ENCODE data around the gene LMF1.

The LMF1 gene

GRCh38 chr16:1008085-1008484 lies 37.3 kb upstream of the LMF1 start:
- peaks cover 22% of the 10 kb centered on the region for H3K4me1 Mint-ChIP-seq
- no peaks in the 10 kb centered on the region for H3K9me3 Mint-ChIP-seq
- peaks cover 84% of the 10 kb centered on the region for H3K27me3 Mint-ChIP-seq
- no peak overlapping the region for H3K4me3 Mint-ChIP-seq
- ATAC-seq = no peak
- H3K36me3 Mint-ChIP-seq = no peaks in the 10 kb centered on the region
- no peak overlapping the region for H3K27ac Mint-ChIP-seq

- Mint-ChIP-seq H3K4me1 (peaks cover 22% of the 10 kb centered on the region), H3K4me3 (no peak overlapping the region), H3K9me3 (no peaks in the 10 kb centered on the region), H3K27me3 (peaks cover 87% of the 10 kb centered on the region), H3K36me3 (no peaks in the 10 kb centered on the region), H3K27ac (no peak overlapping the region)
- no peak for ATAC-seq
Measured at GRCh38 chr16:1007284-1007850, 36.6 kb upstream of the LMF1 start.

- Mint-ChIP-seq H3K4me1 (peaks cover 22% of the 10 kb centered on the region), H3K36me3 (no peaks in the 10 kb centered on the region), H3K4me3 (no peak overlapping the region), H3K27me3 (peaks cover 87% of the 10 kb centered on the region), H3K9me3 (no peaks in the 10 kb centered on the region), H3K27ac (no peak overlapping the region)
- no peak for ATAC-seq
Measured at GRCh38 chr16:1006781-1007180, 36.0 kb upstream of the LMF1 start.

- peaks cover 79% of the 10 kb centered on the region for H3K27me3 Mint-ChIP-seq
- no peak overlapping the region for H3K27ac Mint-ChIP-seq
- no peaks in the 10 kb centered on the region for H3K36me3 Mint-ChIP-seq
- peaks cover 22% of the 10 kb centered on the region for H3K4me1 Mint-ChIP-seq
- no peak overlapping the region for H3K4me3 Mint-ChIP-seq
- no peak for ATAC-seq
- no peaks in the 10 kb centered on the region for H3K9me3 Mint-ChIP-seq
Measured at GRCh38 chr16:1005286-1005685, 34.5 kb upstream of the LMF1 start.

GRCh38 chr16:1003391-1004347 lies 32.9 kb upstream of the LMF1 start:
- no peak for ATAC-seq
- Mint-ChIP-seq H3K4me3 (no peak overlapping the region), H3K27ac (no peak overlapping the region), H3K36me3 (no peaks in the 10 kb centered on the region), H3K27me3 (peaks cover 73% of the 10 kb centered on the region), H3K9me3 (no peaks in the 10 kb centered on the region), H3K4me1 (peaks cover 22% of the 10 kb centered on the region)

GRCh38 chr16:1002399-1003166 lies 31.8 kb upstream of the LMF1 start:
- Mint-ChIP-seq H3K4me3 (no peak overlapping the region), H3K27me3 (peaks cover 73% of the 10 kb centered on the region), H3K36me3 (no peaks in the 10 kb centered on the region), H3K9me3 (no peaks in the 10 kb centered on the region), H3K27ac (no peak overlapping the region), H3K4me1 (peaks cover 28% of the 10 kb centered on the region)
- ATAC-seq = peak; percentile 17

- peaks cover 37% of the 10 kb centered on the region for H3K4me1 Mint-ChIP-seq
- H3K27ac Mint-ChIP-seq = no peak overlapping the region
- peaks cover 73% of the 10 kb centered on the region for H3K27me3 Mint-ChIP-seq
Measured at GRCh38 chr16:1001096-1001495, 30.3 kb upstream of the LMF1 start.

GRCh38 chr16:1000608-1001007 lies 29.8 kb upstream of the LMF1 start:
- Mint-ChIP-seq H3K36me3 (no peaks in the 10 kb centered on the region), H3K9me3 (no peaks in the 10 kb centered on the region), H3K4me3 (no peak overlapping the region), H3K4me1 (peaks cover 34% of the 10 kb centered on the region), H3K27me3 (peaks cover 73% of the 10 kb centered on the region), H3K27ac (no peak overlapping the region)
- ATAC-seq = no peak

More at GRCh38 chr16:1001096-1001495, 30.3 kb upstream of the LMF1 start:
- no peak for ATAC-seq
- no peak overlapping the region for H3K4me3 Mint-ChIP-seq
- no peaks in the 10 kb centered on the region for H3K36me3 Mint-ChIP-seq
- no peaks in the 10 kb centered on the region for H3K9me3 Mint-ChIP-seq

- peaks cover 75% of the 10 kb centered on the region for H3K27me3 Mint-ChIP-seq
- H3K4me3 Mint-ChIP-seq = no peak overlapping the region
- H3K27ac Mint-ChIP-seq = no peak overlapping the region
- no peaks in the 10 kb centered on the region for H3K9me3 Mint-ChIP-seq
- no peaks in the 10 kb centered on the region for H3K36me3 Mint-ChIP-seq
- no peak for ATAC-seq
- H3K4me1 Mint-ChIP-seq = peaks cover 29% of the 10 kb centered on the region
Measured at GRCh38 chr16:999677-1000076, 28.9 kb upstream of the LMF1 start.

GRCh38 chr16:998615-999014 lies 27.8 kb upstream of the LMF1 start:
- no peak for ATAC-seq
- no peak overlapping the region for H3K4me3 Mint-ChIP-seq
- H3K36me3 Mint-ChIP-seq = no peaks in the 10 kb centered on the region
- H3K4me1 Mint-ChIP-seq = peaks cover 21% of the 10 kb centered on the region
- no peak overlapping the region for H3K27ac Mint-ChIP-seq
- H3K27me3 Mint-ChIP-seq = peaks cover 78% of the 10 kb centered on the region
- H3K9me3 Mint-ChIP-seq = peaks cover 7% of the 10 kb centered on the region

- no peak for ATAC-seq
- H3K4me3 Mint-ChIP-seq = no peak overlapping the region
- peaks cover 11% of the 10 kb centered on the region for H3K9me3 Mint-ChIP-seq
- H3K4me1 Mint-ChIP-seq = peaks cover 20% of the 10 kb centered on the region
- no peak overlapping the region for H3K27ac Mint-ChIP-seq
- peaks cover 80% of the 10 kb centered on the region for H3K27me3 Mint-ChIP-seq
- no peaks in the 10 kb centered on the region for H3K36me3 Mint-ChIP-seq
Measured at GRCh38 chr16:998211-998610, 27.4 kb upstream of the LMF1 start.

- H3K27me3 Mint-ChIP-seq = peaks cover 84% of the 10 kb centered on the region
- H3K27ac Mint-ChIP-seq = no peak overlapping the region
- ATAC-seq = no peak
- peaks cover 11% of the 10 kb centered on the region for H3K9me3 Mint-ChIP-seq
- no peaks in the 10 kb centered on the region for H3K36me3 Mint-ChIP-seq
- peaks cover 20% of the 10 kb centered on the region for H3K4me1 Mint-ChIP-seq
- H3K4me3 Mint-ChIP-seq = no peak overlapping the region
Measured at GRCh38 chr16:997440-998051, 26.8 kb upstream of the LMF1 start.

GRCh38 chr16:996681-997080 lies 25.9 kb upstream of the LMF1 start:
- peaks cover 84% of the 10 kb centered on the region for H3K27me3 Mint-ChIP-seq
- no peak for ATAC-seq
- peaks cover 20% of the 10 kb centered on the region for H3K4me1 Mint-ChIP-seq
- H3K9me3 Mint-ChIP-seq = peaks cover 11% of the 10 kb centered on the region
- no peak overlapping the region for H3K4me3 Mint-ChIP-seq
- no peak overlapping the region for H3K27ac Mint-ChIP-seq
- no peaks in the 10 kb centered on the region for H3K36me3 Mint-ChIP-seq

GRCh38 chr16:995783-996182 lies 25.0 kb upstream of the LMF1 start:
- Mint-ChIP-seq H3K27ac (no peak overlapping the region), H3K4me3 (no peak overlapping the region), H3K27me3 (peaks cover 87% of the 10 kb centered on the region), H3K4me1 (peaks cover 20% of the 10 kb centered on the region), H3K9me3 (peaks cover 11% of the 10 kb centered on the region), H3K36me3 (no peaks in the 10 kb centered on the region)
- no peak for ATAC-seq

- H3K27me3 Mint-ChIP-seq = peaks cover 88% of the 10 kb centered on the region
- no peak overlapping the region for H3K27ac Mint-ChIP-seq
- peaks cover 20% of the 10 kb centered on the region for H3K4me1 Mint-ChIP-seq
- H3K4me3 Mint-ChIP-seq = no peak overlapping the region
- peaks cover 11% of the 10 kb centered on the region for H3K9me3 Mint-ChIP-seq
- H3K36me3 Mint-ChIP-seq = no peaks in the 10 kb centered on the region
- ATAC-seq = no peak
Measured at GRCh38 chr16:995087-995486, 24.3 kb upstream of the LMF1 start.
